IMR-90 (cell line): ENCODE results near the gene AEN. TPM values are rescaled to one million over a fixed set of nuclear protein-coding genes. Genes with fewer than 3 reads are reported as not detected.

Experiments used
- ATAC-seq: fragments of 200-7000 bp; cut with Tn5 transposase; 2 replicates; pipeline ENCODE4 v1.9.1; 2020; ENCODE audit warnings: low read depth, mild to moderate bottlenecking, moderate library complexity
- BruUV-seq: library from RNA; stranded (reverse); fragments of 400-500 nt; replicated peaks from 2 replicates; lab custom pipeline; 2021; lab: Mats Ljungman, UMichigan
- CTCF ChIA-PET: fragments of 300-600 bp; formaldehyde crosslinking; extraction: SDS; loops from one replicate; lab custom pipeline; 2021; ENCODE audit warnings: antibody characterized with exemption; lab: Yijun Ruan, JAX
- POLR2A ChIA-PET: fragments of 300-600 bp; sonication (Branson Sonifier 250); formaldehyde crosslinking; loops from one replicate; lab custom pipeline; 2022; ENCODE audit warnings: antibody characterized with exemption; ENCODE audit not compliant: unreplicated experiment; lab: Charles Lee
- DNase-seq: peaks from one replicate; pipeline ENCODE4 v3.0.0; 2013
- H2AFZ ChIP-seq: replicated peaks from 2 replicates; pipeline ENCODE3; 2013; ENCODE audit warnings: low read length, mild to moderate bottlenecking; ENCODE audit not compliant: poor library complexity
- H2AK5ac ChIP-seq: 2 replicates; pipeline ENCODE4 v1.6.1; 2013; ENCODE audit warnings: low read depth, low read length, inconsistent platforms
- H2AK9ac ChIP-seq: replicated peaks from 2 replicates; pipeline ENCODE3; 2013; ENCODE audit warnings: mild to moderate bottlenecking, low read depth, low read length, moderate library complexity; ENCODE audit not compliant: poor library complexity
- H2BK120ac ChIP-seq: 2 replicates; pipeline ENCODE4 v1.6.1; 2013; ENCODE audit warnings: low read depth, low read length, inconsistent platforms
- H2BK15ac ChIP-seq: 3 replicates; pipeline ENCODE4 v1.6.1; 2013; ENCODE audit warnings: low read depth, low read length, inconsistent platforms
- H2BK20ac ChIP-seq: 2 replicates; pipeline ENCODE4 v1.6.1; 2013; ENCODE audit warnings: low read depth, mild to moderate bottlenecking, inconsistent platforms, low read length, moderate library complexity
- H2BK5ac ChIP-seq: 2 replicates; pipeline ENCODE4 v1.6.1; 2013; ENCODE audit warnings: mild to moderate bottlenecking, low read depth, low read length, inconsistent platforms; ENCODE audit not compliant: poor library complexity, severe bottlenecking
- H3K14ac ChIP-seq: replicated peaks from 2 replicates; pipeline ENCODE4 v1.6.1; 2013; ENCODE audit warnings: low read depth, low read length, inconsistent platforms
- H3K18ac ChIP-seq: 2 replicates; pipeline ENCODE4 v1.6.1; 2013; ENCODE audit warnings: low read depth, low read length, control low read depth
- H3K23ac ChIP-seq: 2 replicates; pipeline ENCODE4 v1.6.1; 2013; ENCODE audit warnings: low read depth, low read length, inconsistent platforms
- H3K27ac ChIP-seq: 2 replicates; pipeline ENCODE4 v1.5.1; 2013; ENCODE audit warnings: mild to moderate bottlenecking, control low read depth, low read length; ENCODE audit not compliant: insufficient read depth
- H3K27me3 ChIP-seq: 2 replicates; pipeline ENCODE4 v1.6.1; 2013; ENCODE audit warnings: low read length; ENCODE audit not compliant: control insufficient read depth, insufficient read depth
- H3K36me3 ChIP-seq: 2 replicates; pipeline ENCODE4 v1.6.1; 2013; ENCODE audit warnings: low read length, mixed read lengths; ENCODE audit not compliant: control insufficient read depth, insufficient read depth
- H3K4ac ChIP-seq: 2 replicates; pipeline ENCODE4 v1.6.1; 2013; ENCODE audit warnings: low read depth, low read length, inconsistent platforms
- H3K4me1 ChIP-seq: 2 replicates; pipeline ENCODE4 v1.6.1; 2013; ENCODE audit warnings: low read length, mixed read lengths; ENCODE audit not compliant: control insufficient read depth, insufficient read depth
- H3K4me2 ChIP-seq: 2 replicates; pipeline ENCODE4 v1.6.1; 2013; ENCODE audit warnings: low read depth, mild to moderate bottlenecking, control low read depth, low read length, moderate library complexity
- H3K4me3 ChIP-seq: 2 replicates; pipeline ENCODE4 v1.5.1; 2013; ENCODE audit warnings: low read depth, mild to moderate bottlenecking, control low read depth, low read length, moderate library complexity; ENCODE audit not compliant: insufficient read depth
- H3K56ac ChIP-seq: 2 replicates; pipeline ENCODE4 v1.6.1; 2013; ENCODE audit warnings: low read length, inconsistent platforms; ENCODE audit not compliant: insufficient read depth; ENCODE audit errors: extremely low read depth
- H3K79me1 ChIP-seq, 2 experiments: 2 replicates each; pipeline ENCODE4 v1.6.1; 2013; ENCODE audit warnings: low read length in 2 of 2, inconsistent platforms in 1 of 2, low read depth in 1 of 2
- H3K9ac ChIP-seq: 2 replicates; pipeline ENCODE4 v1.6.1; 2013; ENCODE audit warnings: low read depth, low read length, control low read depth
- H3K9me1 ChIP-seq: 2 replicates; pipeline ENCODE4 v1.6.1; 2013; ENCODE audit warnings: low read length, inconsistent platforms; ENCODE audit not compliant: insufficient read depth
- H3K9me3 ChIP-seq: 2 replicates; pipeline ENCODE4 v1.6.1; 2013; ENCODE audit warnings: low read length; ENCODE audit not compliant: control insufficient read depth, insufficient read depth
- H4K20me1 ChIP-seq: 2 replicates; pipeline ENCODE4 v1.6.1; 2013; ENCODE audit warnings: low read length, inconsistent platforms; ENCODE audit not compliant: insufficient read depth
- H4K5ac ChIP-seq: 2 replicates; pipeline ENCODE4 v1.6.1; 2013; ENCODE audit warnings: mild to moderate bottlenecking, low read depth, low read length, control low read depth
- H4K8ac ChIP-seq, 2 experiments: 2 replicates each; pipeline ENCODE4 v1.6.1; 2013; ENCODE audit warnings: low read depth in 2 of 2, low read length in 2 of 2, control low read depth in 1 of 2, inconsistent platforms in 1 of 2
- H4K91ac ChIP-seq: 2 replicates; pipeline ENCODE4 v1.6.1; 2013; ENCODE audit warnings: low read depth, low read length, inconsistent platforms; ENCODE audit not compliant: insufficient read depth
- CEBPB ChIP-seq: IDR thresholded peaks from 2 replicates; pipeline ENCODE4 v1.6.1; 2012; ENCODE audit warnings: low read depth, low read length, improper control_type of control experiment
- CHD1 ChIP-seq: IDR thresholded peaks from 2 replicates; pipeline ENCODE4 v1.6.1; 2012; ENCODE audit warnings: low read depth, low read length, improper control_type of control experiment
- MAFK ChIP-seq: IDR thresholded peaks from 2 replicates; pipeline ENCODE4 v1.6.1; 2012; ENCODE audit warnings: low read depth, low read length, improper control_type of control experiment
- MAZ ChIP-seq: IDR thresholded peaks from 2 replicates; pipeline ENCODE4 v1.6.1; 2012; ENCODE audit warnings: low read depth, mild to moderate bottlenecking, low read length, improper control_type of control experiment, moderate library complexity, borderline replicate concordance
- MXI1 ChIP-seq: IDR thresholded peaks from 2 replicates; pipeline ENCODE4 v1.6.1; 2012; ENCODE audit warnings: low read depth, mild to moderate bottlenecking, low read length, moderate library complexity, borderline replicate concordance
- NFE2L2 ChIP-seq: fragments of 150-350 bp; IDR thresholded peaks from 2 replicates; pipeline ENCODE4 v1.6.1; 2016; ENCODE audit warnings: low read depth, mild to moderate bottlenecking, low read length
- RAD21 ChIP-seq: IDR thresholded peaks from 2 replicates; pipeline ENCODE4 v1.6.1; 2012; ENCODE audit warnings: low read length, improper control_type of control experiment
- RCOR1 ChIP-seq: IDR thresholded peaks from 2 replicates; pipeline ENCODE4 v1.6.1; 2012; ENCODE audit warnings: mild to moderate bottlenecking, low read length, improper control_type of control experiment; ENCODE audit not compliant: insufficient replicate concordance
- RFX5 ChIP-seq: IDR thresholded peaks from 2 replicates; pipeline ENCODE4 v1.8.0; 2012; ENCODE audit warnings: low read depth, mild to moderate bottlenecking, low read length, moderate library complexity
- WGBS, 2 experiments: methylation state at CpG; one replicate each; pipeline versions ENCODE4 v1.1.5 to v1.1.7; 2013; ENCODE audit warnings: missing lambda C conversion rate in 2 of 2; ENCODE audit not compliant: insufficient read length in 1 of 2; ENCODE audit errors: extremely low coverage in 2 of 2; 5-methylcytosine and 5-hydroxymethylcytosine counted together
- dilution Hi-C: fragments of 300-500 bp; cut with HindIII; formaldehyde crosslinking; loops from one replicate; pipeline ENCODE4 v1.14.3; 2018; ENCODE audit warnings: low sequenced_read_pairs; ENCODE audit not compliant: unreplicated experiment
- in situ Hi-C: fragments of 300-500 bp; cut with MboI; formaldehyde crosslinking; loops from 3 replicates; pipeline ENCODE4 v1.14.3; 2019; ENCODE audit warnings: low sequenced_read_pairs, inconsistent platforms, mixed read lengths
- intact Hi-C: fragments of 100-400 bp; cut with micrococcal nuclease; formaldehyde crosslinking; loops from 2 replicates; pipeline ENCODE4 v1.10.0; 2022
- polyA plus RNA-seq, 3 experiments: library from polyadenylated mRNA; depleted of rRNA; stranded (reverse); fragments of >200 nt; gene quantifications; 2 replicates each; pipeline ENCODE4 v1.2.3, GENCODE V29; 2012; ENCODE audit warnings: low replicate concordance in 1 of 3
- total RNA-seq: library from RNA; depleted of rRNA; stranded (reverse); fragments of >200 nt; gene quantifications from 2 replicates; pipeline ENCODE4 v1.2.3, GENCODE V29; 2012
- TF ChIP-seq, protein P1 (sequence below): fragments of 150-350 bp; IDR thresholded peaks from 2 replicates; pipeline ENCODE4 v1.6.1; 2016; ENCODE audit warnings: low read depth, mild to moderate bottlenecking, low read length, moderate library complexity, borderline replicate concordance
- TF ChIP-seq, protein P2 (sequence below): conservative IDR thresholded peaks from 2 replicates; pipeline ENCODE4 v1.5.1; 2012; ENCODE audit warnings: mild to moderate bottlenecking, low read depth, low read length, improper control_type of control experiment

Gene AEN
- total and polyA plus RNA-seq, 2 of the 4 experiments (the other 2 are of a cell fraction) = 48.6 to 85.5 TPM

DNA sequence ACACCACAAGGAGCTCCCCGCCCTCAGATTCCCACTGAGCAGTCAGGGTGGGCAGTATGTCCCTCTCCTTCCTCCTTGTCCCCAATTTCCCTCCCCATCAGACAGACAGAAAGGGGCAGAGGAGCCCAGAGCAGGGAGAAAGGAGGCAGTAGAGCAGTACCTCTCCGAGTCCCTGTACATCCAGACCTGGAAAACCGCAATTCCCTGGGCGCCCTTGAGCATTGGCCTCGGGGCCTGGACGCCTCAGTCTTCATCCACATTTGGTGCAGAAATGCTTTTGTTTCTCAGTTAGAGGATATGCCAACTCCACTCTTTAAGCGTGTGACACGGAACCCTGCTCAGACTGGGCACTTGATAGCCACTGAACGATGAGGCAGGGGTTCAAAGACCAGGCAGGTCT is 23.6 kb downstream of the AEN start:
- DNase-seq = no peak
- no peak overlapping the region for H3K4me3 ChIP-seq
- H2BK15ac ChIP-seq = no peak overlapping the region
- H2AFZ ChIP-seq = no peak overlapping the region
- no peak overlapping the region for H3K27ac ChIP-seq
- no peak overlapping the region for H4K8ac ChIP-seq
- no peak overlapping the region for H3K9ac ChIP-seq
- no peak overlapping the region for H3K23ac ChIP-seq
- H3K36me3 ChIP-seq = no peaks in the 10 kb centered on the region
- H2BK20ac ChIP-seq = no peak overlapping the region
- no peak overlapping the region for H3K4me2 ChIP-seq
- H4K91ac ChIP-seq = no peak overlapping the region
- intact Hi-C loops (no loop called here), dilution Hi-C loops (no loop called here), in situ Hi-C loops (no loop called here)
- H3K18ac ChIP-seq = no peak overlapping the region
- 89% methylated on average over 5 of the region's 9 CpGs; no CpG with 5 or more reads in 1 of the 2 experiments for WGBS, 2 experiments
- peaks cover 17% of the 10 kb centered on the region for H3K4me1 ChIP-seq
- H2AK5ac ChIP-seq = no peak overlapping the region
- TF ChIP-seq CHD1 (no peak), RFX5 (no peak), NFE2L2 (no peak), RCOR1 (no peak), MAFK (no peak), MXI1 (no peak), CEBPB (no peak), MAZ (no peak), RAD21 (no peak)
- TF ChIP-seq, protein P1, sequence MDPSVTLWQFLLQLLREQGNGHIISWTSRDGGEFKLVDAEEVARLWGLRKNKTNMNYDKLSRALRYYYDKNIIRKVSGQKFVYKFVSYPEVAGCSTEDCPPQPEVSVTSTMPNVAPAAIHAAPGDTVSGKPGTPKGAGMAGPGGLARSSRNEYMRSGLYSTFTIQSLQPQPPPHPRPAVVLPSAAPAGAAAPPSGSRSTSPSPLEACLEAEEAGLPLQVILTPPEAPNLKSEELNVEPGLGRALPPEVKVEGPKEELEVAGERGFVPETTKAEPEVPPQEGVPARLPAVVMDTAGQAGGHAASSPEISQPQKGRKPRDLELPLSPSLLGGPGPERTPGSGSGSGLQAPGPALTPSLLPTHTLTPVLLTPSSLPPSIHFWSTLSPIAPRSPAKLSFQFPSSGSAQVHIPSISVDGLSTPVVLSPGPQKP = no peak
- TF ChIP-seq, protein P2, sequence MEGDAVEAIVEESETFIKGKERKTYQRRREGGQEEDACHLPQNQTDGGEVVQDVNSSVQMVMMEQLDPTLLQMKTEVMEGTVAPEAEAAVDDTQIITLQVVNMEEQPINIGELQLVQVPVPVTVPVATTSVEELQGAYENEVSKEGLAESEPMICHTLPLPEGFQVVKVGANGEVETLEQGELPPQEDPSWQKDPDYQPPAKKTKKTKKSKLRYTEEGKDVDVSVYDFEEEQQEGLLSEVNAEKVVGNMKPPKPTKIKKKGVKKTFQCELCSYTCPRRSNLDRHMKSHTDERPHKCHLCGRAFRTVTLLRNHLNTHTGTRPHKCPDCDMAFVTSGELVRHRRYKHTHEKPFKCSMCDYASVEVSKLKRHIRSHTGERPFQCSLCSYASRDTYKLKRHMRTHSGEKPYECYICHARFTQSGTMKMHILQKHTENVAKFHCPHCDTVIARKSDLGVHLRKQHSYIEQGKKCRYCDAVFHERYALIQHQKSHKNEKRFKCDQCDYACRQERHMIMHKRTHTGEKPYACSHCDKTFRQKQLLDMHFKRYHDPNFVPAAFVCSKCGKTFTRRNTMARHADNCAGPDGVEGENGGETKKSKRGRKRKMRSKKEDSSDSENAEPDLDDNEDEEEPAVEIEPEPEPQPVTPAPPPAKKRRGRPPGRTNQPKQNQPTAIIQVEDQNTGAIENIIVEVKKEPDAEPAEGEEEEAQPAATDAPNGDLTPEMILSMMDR = no peak
- CTCF ChIA-PET = no interaction called here
- no peak overlapping the region for H2BK5ac ChIP-seq
- peaks cover 8% of the 10 kb centered on the region for H3K9me1 ChIP-seq
- no peaks in the 10 kb centered on the region for H3K9me3 ChIP-seq
- H2BK120ac ChIP-seq = no peak overlapping the region
- no TSS peak for BruUV-seq
- H3K27me3 ChIP-seq = no peaks in the 10 kb centered on the region
- H4K5ac ChIP-seq = no peak overlapping the region
- no peaks in the 10 kb centered on the region for H4K20me1 ChIP-seq
- H3K56ac ChIP-seq = no peak overlapping the region
- no peak overlapping the region for H3K14ac ChIP-seq
- H2AK9ac ChIP-seq = no peak overlapping the region
- ATAC-seq = no peak
- POLR2A ChIA-PET = no interaction called here
- no peaks in the 10 kb centered on the region for H3K79me1 ChIP-seq
- no peak overlapping the region for H3K4ac ChIP-seq
